Progenitor cell of endocrine pancreas (in vitro differentiated cells): ENCODE measurements around the gene NPM1. TPM values are rescaled to one million over a fixed set of nuclear protein-coding genes. Genes with fewer than 3 reads are reported as not detected.

Experiments used
- DNase-seq: peaks from one replicate; pipeline ENCODE4 v3.0.0; 2021; ENCODE audit warnings: low spot score; ENCODE audit not compliant: unreplicated experiment
- H3K27ac Mint-ChIP-seq: 2 replicates; pipeline ENCODE4 v1.8.0; 2021; ENCODE audit warnings: mild to moderate bottlenecking, moderate library complexity, mixed read lengths
- H3K27me3 Mint-ChIP-seq: 2 replicates; pipeline ENCODE4 v1.8.0; 2021; ENCODE audit warnings: mixed read lengths
- H3K36me3 Mint-ChIP-seq: 2 replicates; pipeline ENCODE4 v1.8.0; 2022; ENCODE audit warnings: mixed read lengths; ENCODE audit not compliant: insufficient read depth
- H3K4me1 Mint-ChIP-seq: 2 replicates; pipeline ENCODE4 v1.8.0; 2021; ENCODE audit warnings: low read depth, mixed read lengths
- H3K4me3 Mint-ChIP-seq: 2 replicates; pipeline ENCODE4 v1.8.0; 2021; ENCODE audit warnings: low read depth, mild to moderate bottlenecking, moderate library complexity, mixed read lengths
- H3K9me3 Mint-ChIP-seq: 2 replicates; pipeline ENCODE4 v1.8.0; 2021; ENCODE audit warnings: low read depth, mixed read lengths
- total RNA-seq: library from RNA; stranded (reverse); gene quantifications from 2 replicates; pipeline ENCODE4 v1.2.1, GENCODE V29; 2021
- TF ChIP-seq, protein P1 (sequence below): fragments of 200-600 bp; sonication (generic); IDR thresholded peaks from one replicate; pipeline ENCODE4 v1.5.0; 2021; ENCODE audit warnings: antibody characterized with exemption, mild to moderate bottlenecking; ENCODE audit not compliant: unreplicated experiment

Gene NPM1
- total RNA-seq, 1 donor from 2014 or later: 1,367 TPM

DNA sequence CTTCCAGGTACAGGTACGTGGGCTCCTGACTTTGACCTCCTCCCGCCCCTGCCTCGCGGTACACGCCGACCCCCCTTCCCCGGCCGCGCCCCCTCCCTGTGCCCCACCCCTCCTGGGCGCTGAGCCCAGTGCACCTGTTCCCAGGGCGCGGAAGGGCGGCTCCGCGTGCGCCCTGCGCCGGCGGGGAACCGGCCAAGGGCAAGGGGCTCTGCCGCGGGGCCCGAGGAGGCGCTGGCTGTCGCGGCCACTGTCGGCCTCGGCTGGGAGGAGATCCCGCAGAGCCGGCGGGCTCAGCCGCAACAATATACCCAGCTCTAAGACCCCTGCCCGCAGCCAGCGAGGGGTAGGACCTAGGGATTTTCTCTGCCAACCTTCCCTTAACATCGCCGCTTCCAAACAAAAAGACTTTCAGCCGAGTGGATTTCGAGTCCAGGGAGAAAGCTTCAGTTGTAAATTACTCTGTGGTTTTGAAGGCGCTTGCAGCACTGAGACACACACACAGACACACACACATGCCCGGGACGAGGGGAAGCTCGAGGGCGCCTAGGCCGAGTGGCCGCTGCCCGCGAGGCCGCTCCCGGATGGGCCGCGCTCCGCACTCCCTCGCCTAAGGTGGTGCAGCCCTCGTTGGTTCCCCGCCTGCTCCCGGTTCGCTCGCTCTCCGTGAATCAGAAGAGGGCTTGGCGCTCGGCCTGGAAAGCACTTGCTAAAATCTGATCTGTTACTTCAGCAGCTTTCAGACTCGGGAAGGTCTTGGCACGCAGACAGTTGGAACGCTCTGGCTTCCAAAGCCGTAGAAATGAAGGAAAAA, 33.0 kb downstream of the NPM1 start:
- no peaks in the 10 kb centered on the region for H3K9me3 Mint-ChIP-seq
- H3K36me3 Mint-ChIP-seq: no peaks in the 10 kb centered on the region
- no peak for DNase-seq
- TF ChIP-seq, protein P1, sequence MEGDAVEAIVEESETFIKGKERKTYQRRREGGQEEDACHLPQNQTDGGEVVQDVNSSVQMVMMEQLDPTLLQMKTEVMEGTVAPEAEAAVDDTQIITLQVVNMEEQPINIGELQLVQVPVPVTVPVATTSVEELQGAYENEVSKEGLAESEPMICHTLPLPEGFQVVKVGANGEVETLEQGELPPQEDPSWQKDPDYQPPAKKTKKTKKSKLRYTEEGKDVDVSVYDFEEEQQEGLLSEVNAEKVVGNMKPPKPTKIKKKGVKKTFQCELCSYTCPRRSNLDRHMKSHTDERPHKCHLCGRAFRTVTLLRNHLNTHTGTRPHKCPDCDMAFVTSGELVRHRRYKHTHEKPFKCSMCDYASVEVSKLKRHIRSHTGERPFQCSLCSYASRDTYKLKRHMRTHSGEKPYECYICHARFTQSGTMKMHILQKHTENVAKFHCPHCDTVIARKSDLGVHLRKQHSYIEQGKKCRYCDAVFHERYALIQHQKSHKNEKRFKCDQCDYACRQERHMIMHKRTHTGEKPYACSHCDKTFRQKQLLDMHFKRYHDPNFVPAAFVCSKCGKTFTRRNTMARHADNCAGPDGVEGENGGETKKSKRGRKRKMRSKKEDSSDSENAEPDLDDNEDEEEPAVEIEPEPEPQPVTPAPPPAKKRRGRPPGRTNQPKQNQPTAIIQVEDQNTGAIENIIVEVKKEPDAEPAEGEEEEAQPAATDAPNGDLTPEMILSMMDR: no peak
- H3K27ac Mint-ChIP-seq: peak overlapping the region; percentile 88
- H3K27me3 Mint-ChIP-seq: peaks cover 29% of the 10 kb centered on the region
- peak overlapping the region; percentile 76 for H3K4me3 Mint-ChIP-seq
- H3K4me1 Mint-ChIP-seq: peaks cover 9% of the 10 kb centered on the region

DNA sequence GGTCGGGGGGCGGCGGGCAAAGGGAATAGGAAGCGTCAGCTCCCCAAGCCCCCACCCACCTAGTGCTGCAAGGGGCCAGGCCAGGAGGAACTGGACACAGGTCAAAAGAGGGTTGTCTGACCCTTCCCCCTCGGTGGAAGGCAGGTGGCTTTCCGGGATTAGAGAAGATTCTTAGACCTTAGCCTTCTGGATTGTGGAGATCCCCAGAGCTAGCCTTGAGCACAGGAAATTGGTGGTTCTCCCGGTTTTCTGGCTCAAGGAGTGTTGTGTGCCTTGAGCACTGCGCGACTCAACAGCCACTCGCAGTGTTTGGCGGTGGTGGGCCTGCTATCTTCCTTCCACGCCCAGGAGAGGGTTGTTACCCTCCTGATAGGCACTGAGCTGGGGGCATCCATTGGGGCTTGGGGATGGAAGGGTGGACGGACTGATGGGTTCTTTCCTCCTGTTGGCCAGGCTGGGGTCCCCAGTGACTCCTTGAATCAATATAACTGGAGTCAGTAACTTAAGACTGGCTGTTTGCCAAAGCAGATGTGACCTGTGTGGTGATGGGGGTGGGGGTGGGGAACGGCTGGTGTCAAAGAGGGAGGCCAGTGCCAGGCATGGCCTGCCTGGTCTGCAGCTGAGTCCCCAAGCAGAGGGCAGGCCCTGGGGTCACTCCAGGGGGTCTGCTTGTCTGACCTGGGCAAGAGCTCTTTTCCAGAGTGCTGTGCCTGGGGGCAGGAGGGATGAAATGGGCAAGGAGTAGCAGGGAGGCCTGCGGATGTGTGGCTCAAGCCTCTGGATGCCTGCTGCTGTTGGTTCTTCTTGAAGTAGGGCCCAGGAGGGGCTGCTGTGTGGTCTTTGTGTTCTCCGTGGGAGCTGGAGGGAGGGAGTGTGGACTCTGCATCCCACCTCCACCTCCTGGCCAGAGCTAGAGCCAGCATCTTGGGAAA, 33.9 kb downstream of the NPM1 start:
- TF ChIP-seq, protein P1: no peak
- Mint-ChIP-seq H3K4me1 (peaks cover 9% of the 10 kb centered on the region), H3K27ac (no peak overlapping the region), H3K27me3 (peaks cover 29% of the 10 kb centered on the region), H3K9me3 (no peaks in the 10 kb centered on the region), H3K36me3 (no peaks in the 10 kb centered on the region), H3K4me3 (peak overlapping the region; percentile 45)
- DNase-seq: no peak

DNA sequence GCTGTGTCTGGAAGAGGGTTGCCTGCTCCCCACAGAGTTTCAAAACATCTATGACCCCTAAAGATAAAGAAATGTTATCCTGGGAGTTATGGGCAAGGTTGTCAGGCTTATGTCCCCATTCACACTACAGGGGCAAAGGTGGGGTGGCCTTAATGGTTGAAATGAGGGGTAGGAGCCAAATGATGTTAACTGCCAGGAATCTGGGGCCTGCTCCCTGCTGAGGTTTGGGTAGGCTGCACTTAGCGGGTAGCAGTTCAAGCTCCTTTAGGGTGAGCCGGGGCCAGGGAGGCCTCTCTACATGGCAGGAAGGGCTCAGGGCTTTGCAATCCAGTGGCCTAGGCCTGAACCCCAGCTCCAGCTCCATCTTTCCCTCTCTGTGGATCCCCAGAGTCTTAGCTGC, 34.8 kb downstream of the NPM1 start:
- Mint-ChIP-seq H3K27me3 (peaks cover 29% of the 10 kb centered on the region), H3K9me3 (no peaks in the 10 kb centered on the region), H3K27ac (no peak overlapping the region), H3K4me3 (no peak overlapping the region), H3K4me1 (peaks cover 9% of the 10 kb centered on the region), H3K36me3 (no peaks in the 10 kb centered on the region)
- no peak for DNase-seq
- TF ChIP-seq, protein P1: no peak

DNA sequence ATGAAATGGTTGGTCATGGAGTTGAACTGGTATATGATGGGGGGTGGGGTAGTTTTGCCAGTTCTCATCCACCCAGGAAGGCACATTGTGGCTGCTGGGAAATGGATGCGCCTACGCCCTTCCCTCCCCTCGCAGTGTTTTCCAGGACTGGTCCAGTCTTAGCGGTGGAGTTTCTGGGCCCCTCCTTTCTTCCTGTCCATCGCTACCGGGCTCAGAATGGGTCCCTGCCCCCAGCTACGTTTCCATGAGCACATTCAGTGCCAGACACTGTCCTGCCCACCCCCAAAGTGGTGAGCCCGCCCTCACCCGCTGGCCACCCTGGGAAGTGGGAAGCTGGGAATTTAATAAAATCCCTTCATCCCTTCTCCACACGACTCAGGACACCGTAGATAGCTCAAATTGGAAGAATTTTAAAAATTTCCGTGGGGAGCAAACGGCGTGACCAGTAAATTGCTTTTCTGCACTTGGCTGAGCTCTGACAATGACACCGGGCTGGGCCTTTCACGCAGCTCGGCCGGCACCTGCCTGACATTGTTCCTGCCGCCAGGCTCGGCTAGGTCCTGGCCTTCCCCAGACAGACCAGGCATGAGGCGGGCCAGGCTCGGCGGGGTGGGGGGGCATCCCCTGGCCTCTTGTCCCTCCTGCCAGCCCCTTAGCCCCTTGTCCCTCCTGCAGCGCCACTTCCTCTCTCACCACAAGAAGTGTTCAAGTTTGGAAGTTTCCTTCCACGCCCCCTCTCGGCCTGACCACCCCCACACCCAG, 35.4 kb downstream of the NPM1 start:
- no peak overlapping the region for H3K4me3 Mint-ChIP-seq
- peaks cover 9% of the 10 kb centered on the region for H3K4me1 Mint-ChIP-seq
- no peaks in the 10 kb centered on the region for H3K36me3 Mint-ChIP-seq
- no peak overlapping the region for H3K27ac Mint-ChIP-seq
- peaks cover 29% of the 10 kb centered on the region for H3K27me3 Mint-ChIP-seq
- TF ChIP-seq, protein P1: no peak
- no peak for DNase-seq
- no peaks in the 10 kb centered on the region for H3K9me3 Mint-ChIP-seq

DNA sequence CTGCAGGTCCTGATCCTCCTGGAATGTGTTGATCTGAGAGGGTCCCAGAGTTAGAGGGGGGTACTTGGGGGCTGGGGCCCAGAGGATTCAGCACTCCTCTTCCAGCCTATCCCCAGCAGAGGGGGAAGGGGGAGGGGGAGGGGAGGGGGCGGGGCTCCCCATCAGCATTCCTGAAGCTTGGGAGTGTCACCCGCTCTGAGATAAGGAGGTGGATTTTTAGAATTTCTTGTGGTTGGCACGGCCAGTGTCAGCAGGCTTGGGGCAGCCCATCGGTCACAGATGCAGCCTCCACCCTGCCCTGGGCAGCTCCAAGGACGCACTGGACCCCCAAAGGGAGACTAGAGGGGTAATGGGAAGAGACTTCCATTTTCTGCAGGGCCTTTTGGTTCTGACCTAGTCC, 37.1 kb downstream of the NPM1 start:
- Mint-ChIP-seq H3K36me3 (no peaks in the 10 kb centered on the region), H3K27ac (no peak overlapping the region), H3K4me3 (no peak overlapping the region), H3K27me3 (peaks cover 35% of the 10 kb centered on the region), H3K4me1 (peaks cover 16% of the 10 kb centered on the region), H3K9me3 (no peaks in the 10 kb centered on the region)
- TF ChIP-seq, protein P1: no peak
- no peak for DNase-seq
